ENCODE measurements around the gene NKG7.
A peak's percentile ranks its signal among the peaks of the same experiment; 100 is the strongest.

NKG7 gene

GRCh38 chr19:51333836-51334460 lies 38.5 kb downstream of the NKG7 start:
- no peak for DNase-seq

- no peak for DNase-seq
These were observed 40.7 kb downstream of the NKG7 start for GRCh38 chr19:51331716-51332115.

- no peak for DNase-seq
These were observed 41.3 kb downstream of the NKG7 start for GRCh38 chr19:51331193-51331592.

- DNase-seq, result no peak
These were observed 42.1 kb downstream of the NKG7 start for GRCh38 chr19:51330366-51330765.

- DNase-seq, result no peak
These were observed 43.0 kb downstream of the NKG7 start for GRCh38 chr19:51329411-51329810.

GRCh38 chr19:51327066-51328001 lies 45.1 kb downstream of the NKG7 start:
- DNase-seq, result peak in 5 of 6 experiments; percentile 8 to 30 (median 23)

GRCh38 chr19:51326216-51327065 lies 46.0 kb downstream of the NKG7 start:
- no peak for DNase-seq

GRCh38 chr19:51325161-51325976 lies 47.1 kb downstream of the NKG7 start:
- no peak for DNase-seq

- no peak for DNase-seq
These were observed 48.3 kb downstream of the NKG7 start for GRCh38 chr19:51324167-51324481.

GRCh38 chr19:51323481-51324166 lies 48.8 kb downstream of the NKG7 start:
- no peak for DNase-seq

- no peak for DNase-seq
These were observed 50.7 kb downstream of the NKG7 start for GRCh38 chr19:51321799-51322198.

Measured in stimulated activated naive CD4-positive, alpha-beta T cell (primary cell).